ENCODE data around the gene TMEM238L. TPM values are rescaled to one million over a fixed set of nuclear protein-coding genes. Genes with fewer than 3 reads are reported as not detected.

Gene TMEM238L
- total and polyA plus RNA-seq, 2 of the 13 experiments (the other 11 are each of a cell fraction or from before 2014, with no cell fraction given), result not detected

DNA sequence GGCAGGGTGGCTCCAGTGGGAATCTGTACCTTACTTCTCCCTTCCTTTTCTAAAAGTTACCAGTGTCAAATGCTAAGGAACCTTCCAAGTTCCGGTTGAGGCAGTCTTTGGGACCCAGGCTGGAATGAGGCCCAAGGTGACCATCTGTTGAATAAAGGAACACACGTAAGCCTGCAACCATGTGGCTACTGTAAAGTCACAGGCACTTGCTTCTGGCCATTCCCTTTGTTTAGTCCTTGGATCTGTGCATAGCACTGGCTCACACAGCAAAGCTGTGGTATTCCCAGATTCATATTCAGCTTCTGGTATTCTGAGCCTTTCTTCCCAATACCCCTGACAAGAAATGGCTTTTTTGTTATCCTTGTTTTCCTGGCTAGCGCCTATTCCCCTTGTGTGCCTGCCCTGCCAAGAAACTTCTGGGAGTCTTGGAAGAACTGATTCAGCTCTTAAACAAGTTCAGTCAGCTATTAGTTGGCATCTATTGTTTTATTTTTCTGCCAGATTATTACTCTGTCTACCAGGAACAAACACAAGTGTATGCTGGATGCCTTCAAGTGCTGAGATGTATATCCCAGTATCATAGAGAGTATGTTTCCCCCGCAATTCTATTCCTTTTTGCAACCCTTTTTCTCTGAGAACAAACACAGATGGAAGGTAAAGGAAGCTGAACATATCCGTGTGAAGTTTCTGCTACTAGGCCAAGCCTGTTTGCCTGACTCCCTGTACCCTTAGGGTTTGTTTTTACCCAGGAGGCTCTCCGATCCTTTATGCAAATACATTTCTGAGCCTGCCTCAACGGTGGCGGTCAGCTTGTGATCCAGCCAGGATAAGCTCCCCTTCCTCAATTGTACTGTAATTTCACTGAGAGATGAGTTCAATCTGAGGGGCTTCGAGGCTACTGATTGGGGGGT, 13.2 kb downstream of the TMEM238L start:
- no peak overlapping the region for H2AFZ ChIP-seq (ENCODE audit: low read length)
- no peak overlapping the region for H3K4me2 ChIP-seq (ENCODE audit: low read depth, low read length)
- no peaks in the 10 kb centered on the region for H4K20me1 ChIP-seq (ENCODE audit: insufficient read depth, low read length)
- no peaks in the 10 kb centered on the region for H3K36me3 ChIP-seq (replicated peaks in 1 of 2; ENCODE audit: control insufficient read depth in 1 of 2, insufficient read depth in 2 of 2, low read length in 2 of 2)
- H3K27ac ChIP-seq (ENCODE audit: extremely low read length, insufficient read depth, low read length), result no peak overlapping the region
- no peak overlapping the region for H3K9ac ChIP-seq (ENCODE audit: insufficient read depth, low read depth, low read length)
- no TSS peak for BruUV-seq (replicated peaks)
- no peak overlapping the region for H3K4me3 ChIP-seq (replicated peaks in 1 of 3; ENCODE audit: insufficient read depth in 1 of 3, low read depth in 2 of 3, low read length in 3 of 3)
- WGBS (ENCODE audit: low lambda C conversion rate), result 37% methylated on average over 9 of the region's 9 CpGs
- H3K27me3 ChIP-seq (ENCODE audit: control insufficient read depth in 1 of 2, insufficient read depth in 2 of 2, low read length in 2 of 2), result no peaks in the 10 kb centered on the region
- TF ChIP-seq POLR2A (IDR thresholded peaks at IDR 0.05; ENCODE audit: insufficient read depth in 1 of 2, low read depth in 2 of 2, low read length in 2 of 2) (peak in 1 of 2 experiments; percentile 60; a peak in 2 of 4 replicates), ZNF367 (CRISPR knock-in tag; IDR thresholded peaks at IDR 0.05; ENCODE audit: borderline replicate concordance) (no peak), POLR2AphosphoS5 (IDR thresholded peaks at IDR 0.05; ENCODE audit: low read depth, low read length) (peak; percentile 49), SNAPC2 (CRISPR knock-in tag; IDR thresholded peaks at IDR 0.05) (peak; percentile 98)
- TF ChIP-seq, protein P1, sequence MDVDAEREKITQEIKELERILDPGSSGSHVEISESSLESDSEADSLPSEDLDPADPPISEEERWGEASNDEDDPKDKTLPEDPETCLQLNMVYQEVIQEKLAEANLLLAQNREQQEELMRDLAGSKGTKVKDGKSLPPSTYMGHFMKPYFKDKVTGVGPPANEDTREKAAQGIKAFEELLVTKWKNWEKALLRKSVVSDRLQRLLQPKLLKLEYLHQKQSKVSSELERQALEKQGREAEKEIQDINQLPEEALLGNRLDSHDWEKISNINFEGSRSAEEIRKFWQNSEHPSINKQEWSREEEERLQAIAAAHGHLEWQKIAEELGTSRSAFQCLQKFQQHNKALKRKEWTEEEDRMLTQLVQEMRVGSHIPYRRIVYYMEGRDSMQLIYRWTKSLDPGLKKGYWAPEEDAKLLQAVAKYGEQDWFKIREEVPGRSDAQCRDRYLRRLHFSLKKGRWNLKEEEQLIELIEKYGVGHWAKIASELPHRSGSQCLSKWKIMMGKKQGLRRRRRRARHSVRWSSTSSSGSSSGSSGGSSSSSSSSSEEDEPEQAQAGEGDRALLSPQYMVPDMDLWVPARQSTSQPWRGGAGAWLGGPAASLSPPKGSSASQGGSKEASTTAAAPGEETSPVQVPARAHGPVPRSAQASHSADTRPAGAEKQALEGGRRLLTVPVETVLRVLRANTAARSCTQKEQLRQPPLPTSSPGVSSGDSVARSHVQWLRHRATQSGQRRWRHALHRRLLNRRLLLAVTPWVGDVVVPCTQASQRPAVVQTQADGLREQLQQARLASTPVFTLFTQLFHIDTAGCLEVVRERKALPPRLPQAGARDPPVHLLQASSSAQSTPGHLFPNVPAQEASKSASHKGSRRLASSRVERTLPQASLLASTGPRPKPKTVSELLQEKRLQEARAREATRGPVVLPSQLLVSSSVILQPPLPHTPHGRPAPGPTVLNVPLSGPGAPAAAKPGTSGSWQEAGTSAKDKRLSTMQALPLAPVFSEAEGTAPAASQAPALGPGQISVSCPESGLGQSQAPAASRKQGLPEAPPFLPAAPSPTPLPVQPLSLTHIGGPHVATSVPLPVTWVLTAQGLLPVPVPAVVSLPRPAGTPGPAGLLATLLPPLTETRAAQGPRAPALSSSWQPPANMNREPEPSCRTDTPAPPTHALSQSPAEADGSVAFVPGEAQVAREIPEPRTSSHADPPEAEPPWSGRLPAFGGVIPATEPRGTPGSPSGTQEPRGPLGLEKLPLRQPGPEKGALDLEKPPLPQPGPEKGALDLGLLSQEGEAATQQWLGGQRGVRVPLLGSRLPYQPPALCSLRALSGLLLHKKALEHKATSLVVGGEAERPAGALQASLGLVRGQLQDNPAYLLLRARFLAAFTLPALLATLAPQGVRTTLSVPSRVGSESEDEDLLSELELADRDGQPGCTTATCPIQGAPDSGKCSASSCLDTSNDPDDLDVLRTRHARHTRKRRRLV (CRISPR knock-in tag; IDR thresholded peaks at IDR 0.05), result peak; percentile 98
- TF ChIP-seq, protein P2, sequence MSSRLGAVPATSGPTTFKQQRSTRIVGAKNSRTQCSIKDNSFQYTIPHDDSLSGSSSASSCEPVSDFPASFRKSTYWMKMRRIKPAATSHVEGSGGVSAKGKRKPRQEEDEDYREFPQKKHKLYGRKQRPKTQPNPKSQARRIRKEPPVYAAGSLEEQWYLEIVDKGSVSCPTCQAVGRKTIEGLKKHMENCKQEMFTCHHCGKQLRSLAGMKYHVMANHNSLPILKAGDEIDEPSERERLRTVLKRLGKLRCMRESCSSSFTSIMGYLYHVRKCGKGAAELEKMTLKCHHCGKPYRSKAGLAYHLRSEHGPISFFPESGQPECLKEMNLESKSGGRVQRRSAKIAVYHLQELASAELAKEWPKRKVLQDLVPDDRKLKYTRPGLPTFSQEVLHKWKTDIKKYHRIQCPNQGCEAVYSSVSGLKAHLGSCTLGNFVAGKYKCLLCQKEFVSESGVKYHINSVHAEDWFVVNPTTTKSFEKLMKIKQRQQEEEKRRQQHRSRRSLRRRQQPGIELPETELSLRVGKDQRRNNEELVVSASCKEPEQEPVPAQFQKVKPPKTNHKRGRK (CRISPR knock-in tag; IDR thresholded peaks at IDR 0.05), result no peak
- TF ChIP-seq, protein P3, sequence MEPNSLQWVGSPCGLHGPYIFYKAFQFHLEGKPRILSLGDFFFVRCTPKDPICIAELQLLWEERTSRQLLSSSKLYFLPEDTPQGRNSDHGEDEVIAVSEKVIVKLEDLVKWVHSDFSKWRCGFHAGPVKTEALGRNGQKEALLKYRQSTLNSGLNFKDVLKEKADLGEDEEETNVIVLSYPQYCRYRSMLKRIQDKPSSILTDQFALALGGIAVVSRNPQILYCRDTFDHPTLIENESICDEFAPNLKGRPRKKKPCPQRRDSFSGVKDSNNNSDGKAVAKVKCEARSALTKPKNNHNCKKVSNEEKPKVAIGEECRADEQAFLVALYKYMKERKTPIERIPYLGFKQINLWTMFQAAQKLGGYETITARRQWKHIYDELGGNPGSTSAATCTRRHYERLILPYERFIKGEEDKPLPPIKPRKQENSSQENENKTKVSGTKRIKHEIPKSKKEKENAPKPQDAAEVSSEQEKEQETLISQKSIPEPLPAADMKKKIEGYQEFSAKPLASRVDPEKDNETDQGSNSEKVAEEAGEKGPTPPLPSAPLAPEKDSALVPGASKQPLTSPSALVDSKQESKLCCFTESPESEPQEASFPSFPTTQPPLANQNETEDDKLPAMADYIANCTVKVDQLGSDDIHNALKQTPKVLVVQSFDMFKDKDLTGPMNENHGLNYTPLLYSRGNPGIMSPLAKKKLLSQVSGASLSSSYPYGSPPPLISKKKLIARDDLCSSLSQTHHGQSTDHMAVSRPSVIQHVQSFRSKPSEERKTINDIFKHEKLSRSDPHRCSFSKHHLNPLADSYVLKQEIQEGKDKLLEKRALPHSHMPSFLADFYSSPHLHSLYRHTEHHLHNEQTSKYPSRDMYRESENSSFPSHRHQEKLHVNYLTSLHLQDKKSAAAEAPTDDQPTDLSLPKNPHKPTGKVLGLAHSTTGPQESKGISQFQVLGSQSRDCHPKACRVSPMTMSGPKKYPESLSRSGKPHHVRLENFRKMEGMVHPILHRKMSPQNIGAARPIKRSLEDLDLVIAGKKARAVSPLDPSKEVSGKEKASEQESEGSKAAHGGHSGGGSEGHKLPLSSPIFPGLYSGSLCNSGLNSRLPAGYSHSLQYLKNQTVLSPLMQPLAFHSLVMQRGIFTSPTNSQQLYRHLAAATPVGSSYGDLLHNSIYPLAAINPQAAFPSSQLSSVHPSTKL (CRISPR knock-in tag; IDR thresholded peaks at IDR 0.05), result no peak
- no peaks in the 10 kb centered on the region for H3K9me3 ChIP-seq (ENCODE audit: low read length)
- DNase-seq (ENCODE audit: low spot score) (no peak), FAIRE-seq (no peak), ATAC-seq (no peak)
- in situ Hi-C loops (cut with HindIII; ENCODE audit: extremely low pct_ligation_motif_present, low pct_unique_long_range_greater_than_20kb) (no loop called here), intact Hi-C loops (cut with micrococcal nuclease; ENCODE audit: unreplicated experiment) (no loop called here)
- CTCF ChIA-PET (ENCODE audit: low intra/inter-chr PET ratio, low total read pairs), result no interaction called here
- H3K4me1 ChIP-seq (ENCODE audit: insufficient read depth, low read length), result peaks cover 12% of the 10 kb centered on the region
- POLR2A ChIA-PET, result no interaction called here
- H3K79me2 ChIP-seq (ENCODE audit: insufficient read depth, low read length), result no peaks in the 10 kb centered on the region
